ENCODE measurements around the gene PRR19.

Gene PRR19

GRCh38 chr19:42351079-42351735, 49.3 kb downstream of the PRR19 start:
- no peaks in the 10 kb centered on the region for H3K27me3 ChIP-seq (ENCODE audit: insufficient read depth, insufficient read length)
- H3K36me3 ChIP-seq (ENCODE audit: insufficient read depth, insufficient read length, low read length) = peaks cover 23% of the 10 kb centered on the region
- no peak overlapping the region for H3K9ac ChIP-seq (ENCODE audit: insufficient read length, low read depth)
- H3K4me3 ChIP-seq (ENCODE audit: insufficient read length, low read depth) = no peak overlapping the region
- DNase-seq (ENCODE audit: low read depth, low spot score) = no peak
- H3K4me1 ChIP-seq (ENCODE audit: insufficient read depth, insufficient read length) = no peaks in the 10 kb centered on the region
- H3K9me3 ChIP-seq (ENCODE audit: insufficient read depth, low read length) = no peaks in the 10 kb centered on the region
- TF ChIP-seq ZNF274 (IDR thresholded peaks at IDR 0.05; ENCODE audit: low read depth, low read length) (no peak), YY1 (IDR thresholded peaks at IDR 0.05; ENCODE audit: insufficient read depth, insufficient read length) (no peak), SUZ12 (IDR thresholded peaks at IDR 0.05; ENCODE audit: extremely low read depth, insufficient read depth, insufficient read length) (no peak)

- Histone ChIP-seq H3K9ac (ENCODE audit: insufficient read length, low read depth) (no peak overlapping the region), H3K9me3 (ENCODE audit: insufficient read depth, low read length) (no peaks in the 10 kb centered on the region), H3K36me3 (ENCODE audit: insufficient read depth, insufficient read length, low read length) (peaks cover 36% of the 10 kb centered on the region), H3K4me3 (ENCODE audit: insufficient read length, low read depth) (no peak overlapping the region), H3K27me3 (ENCODE audit: insufficient read depth, insufficient read length) (no peaks in the 10 kb centered on the region), H3K4me1 (ENCODE audit: insufficient read depth, insufficient read length) (no peaks in the 10 kb centered on the region)
- TF ChIP-seq YY1 (IDR thresholded peaks at IDR 0.05; ENCODE audit: insufficient read depth, insufficient read length) = no peak
- TF ChIP-seq SUZ12 (IDR thresholded peaks at IDR 0.05; ENCODE audit: extremely low read depth, insufficient read depth, insufficient read length) = no peak
- no peak for TF ChIP-seq ZNF274 (IDR thresholded peaks at IDR 0.05; ENCODE audit: low read depth, low read length)
- no peak for DNase-seq (ENCODE audit: low read depth, low spot score)
Measured at GRCh38 chr19:42352301-42353259, 50.6 kb downstream of the PRR19 start.

- peaks cover 42% of the 10 kb centered on the region for H3K36me3 ChIP-seq (ENCODE audit: insufficient read depth, insufficient read length, low read length)
Measured at GRCh38 chr19:42353341-42354015, 51.5 kb downstream of the PRR19 start.

GRCh38 chr19:42355896-42356295, 54.0 kb downstream of the PRR19 start:
- Histone ChIP-seq H3K36me3 (ENCODE audit: insufficient read depth, insufficient read length, low read length) (peaks cover 46% of the 10 kb centered on the region), H3K9ac (ENCODE audit: insufficient read length, low read depth) (no peak overlapping the region), H3K9me3 (ENCODE audit: insufficient read depth, low read length) (no peaks in the 10 kb centered on the region), H3K27me3 (ENCODE audit: insufficient read depth, insufficient read length) (no peaks in the 10 kb centered on the region), H3K4me3 (ENCODE audit: insufficient read length, low read depth) (no peak overlapping the region), H3K4me1 (ENCODE audit: insufficient read depth, insufficient read length) (peaks cover under 1% of the 10 kb centered on the region)
- no peak for TF ChIP-seq SUZ12 (IDR thresholded peaks at IDR 0.05; ENCODE audit: extremely low read depth, insufficient read depth, insufficient read length)
- no peak for TF ChIP-seq ZNF274 (IDR thresholded peaks at IDR 0.05; ENCODE audit: low read depth, low read length)
- no peak for TF ChIP-seq YY1 (IDR thresholded peaks at IDR 0.05; ENCODE audit: insufficient read depth, insufficient read length)
- no peak for DNase-seq (ENCODE audit: low read depth, low spot score)

More at GRCh38 chr19:42353341-42354015, 51.5 kb downstream of the PRR19 start:
- DNase-seq (ENCODE audit: low read depth, low spot score) = no peak
- Histone ChIP-seq H3K27me3 (ENCODE audit: insufficient read depth, insufficient read length) (no peaks in the 10 kb centered on the region), H3K4me3 (ENCODE audit: insufficient read length, low read depth) (no peak overlapping the region), H3K9ac (ENCODE audit: insufficient read length, low read depth) (no peak overlapping the region), H3K4me1 (ENCODE audit: insufficient read depth, insufficient read length) (no peaks in the 10 kb centered on the region), H3K9me3 (ENCODE audit: insufficient read depth, low read length) (no peaks in the 10 kb centered on the region)
- TF ChIP-seq ZNF274 (IDR thresholded peaks at IDR 0.05; ENCODE audit: low read depth, low read length) (no peak), YY1 (IDR thresholded peaks at IDR 0.05; ENCODE audit: insufficient read depth, insufficient read length) (no peak), SUZ12 (IDR thresholded peaks at IDR 0.05; ENCODE audit: extremely low read depth, insufficient read depth, insufficient read length) (no peak)

- TF ChIP-seq ZNF274 (IDR thresholded peaks at IDR 0.05; ENCODE audit: low read depth, low read length) = no peak
- no peak for TF ChIP-seq SUZ12 (IDR thresholded peaks at IDR 0.05; ENCODE audit: extremely low read depth, insufficient read depth, insufficient read length)
- TF ChIP-seq YY1 (IDR thresholded peaks at IDR 0.05; ENCODE audit: insufficient read depth, insufficient read length) = no peak
- Histone ChIP-seq H3K9me3 (ENCODE audit: insufficient read depth, low read length) (no peaks in the 10 kb centered on the region), H3K4me3 (ENCODE audit: insufficient read length, low read depth) (no peak overlapping the region), H3K27me3 (ENCODE audit: insufficient read depth, insufficient read length) (no peaks in the 10 kb centered on the region), H3K36me3 (ENCODE audit: insufficient read depth, insufficient read length, low read length) (peaks cover 41% of the 10 kb centered on the region), H3K9ac (ENCODE audit: insufficient read length, low read depth) (no peak overlapping the region), H3K4me1 (ENCODE audit: insufficient read depth, insufficient read length) (peaks cover 4% of the 10 kb centered on the region)
- DNase-seq (ENCODE audit: low read depth, low spot score) = no peak
Measured at GRCh38 chr19:42356686-42357085, 54.8 kb downstream of the PRR19 start.

GRCh38 chr19:42357290-42357689, 55.4 kb downstream of the PRR19 start:
- Histone ChIP-seq H3K4me3 (ENCODE audit: insufficient read length, low read depth) (no peak overlapping the region), H3K36me3 (ENCODE audit: insufficient read depth, insufficient read length, low read length) (peaks cover 45% of the 10 kb centered on the region), H3K27me3 (ENCODE audit: insufficient read depth, insufficient read length) (no peaks in the 10 kb centered on the region), H3K9ac (ENCODE audit: insufficient read length, low read depth) (no peak overlapping the region), H3K9me3 (ENCODE audit: insufficient read depth, low read length) (no peaks in the 10 kb centered on the region), H3K4me1 (ENCODE audit: insufficient read depth, insufficient read length) (peaks cover 4% of the 10 kb centered on the region)
- no peak for DNase-seq (ENCODE audit: low read depth, low spot score)
- no peak for TF ChIP-seq SUZ12 (IDR thresholded peaks at IDR 0.05; ENCODE audit: extremely low read depth, insufficient read depth, insufficient read length)
- no peak for TF ChIP-seq YY1 (IDR thresholded peaks at IDR 0.05; ENCODE audit: insufficient read depth, insufficient read length)
- no peak for TF ChIP-seq ZNF274 (IDR thresholded peaks at IDR 0.05; ENCODE audit: low read depth, low read length)
